LHCN-M2 (cell line): ENCODE data around the gene TPK1. TPM values are rescaled to one million over a fixed set of nuclear protein-coding genes. Genes with fewer than 3 reads are reported as not detected.

Experiments used
- DNase-seq: peaks from one replicate; pipeline ENCODE4 v3.0.0-alpha.2; 2012; ENCODE audit warnings: low read depth
- polyA plus RNA-seq: library from polyadenylated mRNA; unstranded; fragments of >200 nt; gene quantifications from one replicate; pipeline ENCODE4 v1.2.1, GENCODE V29; 2012; ENCODE audit warnings: missing spikeins
- total RNA-seq: library from RNA; depleted of rRNA; stranded (reverse); fragments of >200 nt; gene quantifications from 2 replicates; pipeline ENCODE4 v1.2.3, GENCODE V29; 2014; rRNA removed

Gene TPK1
- 1.5 and 2.3 TPM in 2 replicates for total RNA-seq
- 2.3 TPM for polyA plus RNA-seq

DNA sequence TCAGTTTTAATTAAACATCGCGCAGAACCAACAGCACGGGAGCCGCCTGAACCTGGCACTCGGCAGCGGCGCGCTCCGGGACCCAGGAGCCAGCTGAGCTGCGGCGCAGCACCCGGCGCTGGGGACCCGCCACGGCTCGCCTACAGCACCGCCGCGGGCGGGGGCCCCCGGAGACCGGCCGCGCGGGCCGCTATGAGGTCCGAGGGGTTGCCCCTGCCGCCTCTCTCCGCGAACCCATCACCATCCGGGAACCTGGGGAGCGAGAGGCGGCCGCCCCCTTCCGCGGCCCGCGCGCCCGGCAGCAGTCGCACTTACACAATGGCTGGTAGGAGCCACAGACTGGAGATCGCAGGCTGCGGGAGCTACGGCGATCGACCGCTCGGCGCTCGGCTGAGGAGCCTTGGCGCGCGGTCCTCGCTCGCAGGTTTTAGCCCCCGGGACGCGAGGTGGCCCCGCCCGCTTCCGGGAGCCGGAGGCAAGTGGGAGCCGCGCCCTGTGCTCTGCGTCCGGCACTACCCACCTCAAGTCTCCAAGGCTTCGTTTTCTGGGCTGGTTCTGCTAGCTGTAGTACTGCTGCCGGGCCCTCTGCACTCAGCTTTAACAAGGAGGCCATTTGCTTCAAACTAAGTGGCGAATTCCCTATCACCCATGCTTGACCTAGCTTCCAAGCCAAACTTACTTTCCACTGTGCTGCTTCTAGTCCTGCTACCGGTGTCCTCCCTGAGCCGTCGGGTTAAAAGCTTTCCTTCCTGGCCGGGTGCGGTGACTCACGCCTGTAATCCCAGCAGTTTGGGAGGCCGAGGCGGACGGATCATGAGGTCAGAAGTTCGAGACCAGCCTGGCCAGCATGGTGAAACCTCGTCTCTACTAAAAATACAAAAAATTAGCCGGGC is at the start of gene TPK1:
TPK1 (minus strand) TSS at position 402 of the 893 bp plus-strand sequence. CDS start 451 bp downstream, outside the sequence.
- DNase-seq, result peak; percentile 88

DNA sequence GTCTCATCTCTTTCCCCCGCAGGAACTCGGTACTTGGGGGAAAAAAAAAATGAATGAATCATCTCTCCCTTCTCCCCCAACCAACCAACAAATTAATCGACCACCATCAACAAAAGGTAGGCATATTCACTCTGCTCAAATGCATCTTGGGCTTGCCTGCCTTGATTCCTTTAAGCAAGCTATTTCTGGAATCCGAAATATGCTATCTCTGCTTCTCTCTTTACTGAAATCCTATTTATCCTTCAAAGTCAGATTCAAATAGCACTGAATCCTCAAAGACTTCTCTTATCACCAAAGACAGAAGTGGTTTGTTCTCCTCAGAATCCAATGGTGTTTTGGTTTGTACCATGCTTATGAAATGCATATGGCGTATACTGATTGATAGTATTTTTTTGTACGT is 49.6 kb upstream of the TPK1 start:
- no peak for DNase-seq

DNA sequence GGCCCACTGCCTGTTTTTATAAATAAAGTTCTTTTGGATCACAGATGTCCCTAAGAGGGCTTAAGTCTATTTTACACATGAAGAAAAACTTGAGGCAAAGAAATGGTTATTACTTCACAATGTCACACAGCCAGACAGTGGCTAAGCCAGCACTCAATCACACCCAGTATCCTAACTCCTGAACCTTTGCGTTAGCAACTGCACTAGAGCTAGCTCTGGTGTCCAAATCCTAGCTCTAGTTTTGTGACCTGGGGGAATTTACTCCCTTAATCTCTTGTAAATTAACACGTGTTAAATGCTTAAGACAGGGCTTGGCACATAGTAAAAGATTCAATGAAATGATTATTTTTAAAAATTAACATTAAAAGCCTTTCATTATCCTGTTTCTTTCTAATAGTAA is 49.0 kb upstream of the TPK1 start:
- DNase-seq, result no peak

DNA sequence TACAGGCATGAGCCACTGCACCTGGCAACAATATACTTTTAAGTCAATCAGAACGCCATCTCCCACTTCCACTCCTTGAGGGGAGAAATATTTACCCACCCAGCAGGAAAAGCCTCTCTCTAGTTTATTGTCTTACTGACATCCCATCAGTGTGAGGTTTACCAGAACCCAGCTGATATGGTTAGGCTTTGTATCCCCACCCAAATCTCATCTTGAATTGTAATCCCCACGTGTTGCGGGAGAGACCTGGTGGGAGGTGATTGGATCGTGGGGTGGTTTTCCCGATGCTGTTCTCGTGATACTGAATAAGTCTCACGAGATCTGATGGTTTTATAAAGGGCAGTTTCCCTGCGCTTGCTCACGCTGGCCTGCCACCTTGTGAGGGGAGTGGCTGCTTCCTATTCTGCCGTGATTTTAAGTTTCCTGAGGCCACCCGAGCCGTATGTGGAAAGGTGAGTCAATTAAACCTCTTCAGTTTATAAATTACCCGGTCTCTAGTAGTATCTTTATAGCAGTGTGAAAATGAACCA is 37.5 kb upstream of the TPK1 start:
- DNase-seq, result no peak

DNA sequence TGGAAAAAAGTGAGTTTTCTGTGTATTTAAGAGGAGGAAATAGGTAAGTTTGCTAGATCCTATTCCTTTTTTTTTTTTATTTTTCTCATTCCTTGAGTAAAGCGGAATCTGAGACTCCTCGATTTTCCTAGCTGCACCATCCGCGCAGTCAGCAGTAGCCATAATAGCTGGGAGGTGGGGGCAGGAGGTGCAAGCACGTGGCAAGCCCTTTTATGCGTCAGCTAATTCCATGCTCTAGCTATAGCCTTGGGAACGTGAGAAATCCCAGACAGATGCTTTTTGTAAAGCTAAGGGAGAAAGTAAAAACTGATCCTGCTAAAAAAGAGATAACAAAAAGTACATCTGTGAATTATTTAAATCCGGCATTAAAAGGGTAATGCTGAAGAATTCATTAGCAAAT is 33.2 kb upstream of the TPK1 start:
- no peak for DNase-seq

DNA sequence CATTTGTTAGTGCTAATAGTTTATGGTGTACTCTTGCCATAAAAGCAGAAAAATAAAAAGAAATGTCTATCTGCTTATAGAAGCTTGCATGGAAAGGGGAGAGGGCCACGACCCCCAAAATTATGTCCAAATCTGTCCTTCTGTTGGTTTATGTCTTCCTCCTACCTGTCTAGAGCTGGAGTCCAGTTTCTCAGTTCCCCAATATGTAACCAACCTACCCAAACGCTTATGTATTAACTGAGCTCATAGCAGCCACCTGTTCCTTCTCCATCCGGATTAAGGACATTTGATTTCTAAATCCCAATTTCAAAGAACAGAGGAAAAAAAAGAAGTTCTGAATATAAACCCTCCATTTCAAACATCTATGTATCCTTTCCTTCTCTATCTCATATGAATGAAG is 30.3 kb upstream of the TPK1 start:
- DNase-seq, result no peak

DNA sequence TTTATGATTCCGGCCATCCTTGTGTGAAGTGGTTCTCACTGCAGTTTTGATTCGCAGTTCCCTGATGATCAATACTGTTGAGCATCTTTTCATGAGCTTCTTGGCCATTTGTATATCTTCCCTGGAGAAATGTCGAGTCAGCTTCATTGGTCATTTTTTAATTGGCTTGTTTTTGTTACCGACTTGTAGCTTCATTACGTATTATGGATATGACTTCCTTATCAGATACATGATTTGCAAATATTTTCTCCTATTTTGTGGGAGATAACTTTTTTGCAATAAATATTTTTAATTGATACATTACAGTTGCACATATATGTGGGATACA is 27.4 kb upstream of the TPK1 start:
- DNase-seq, result no peak

DNA sequence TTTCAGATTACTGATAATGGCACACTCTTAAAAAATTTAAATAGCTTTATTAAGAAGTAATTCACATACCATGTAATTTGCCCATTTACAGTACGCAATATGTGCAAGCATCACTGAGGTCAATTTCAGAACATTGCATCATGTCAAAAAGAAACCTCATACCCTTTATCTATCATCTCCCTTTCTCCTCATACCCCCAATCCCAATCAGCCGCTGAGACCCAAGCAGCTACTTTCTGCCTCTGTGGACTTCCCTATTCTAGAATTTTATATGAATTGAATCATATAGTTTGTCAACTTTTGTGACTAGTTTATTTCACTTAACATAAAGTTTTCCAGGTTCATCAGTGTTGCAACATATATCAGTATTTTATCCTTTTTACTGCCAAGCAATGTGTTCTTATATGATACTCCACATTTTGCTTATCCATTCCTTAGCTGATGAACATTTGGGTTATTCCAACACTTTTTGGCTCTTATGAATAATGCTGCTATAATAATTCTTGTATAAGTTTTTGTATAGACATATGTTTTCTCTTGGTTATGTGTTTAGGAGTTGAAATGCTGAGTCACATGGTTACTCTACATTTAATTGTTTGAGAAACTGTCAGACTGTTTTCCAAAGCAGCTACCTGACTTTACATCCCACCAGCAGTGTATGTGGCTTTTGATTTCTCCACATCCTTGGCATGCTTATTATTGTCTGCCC is 26.9 kb upstream of the TPK1 start:
- no peak for DNase-seq

DNA sequence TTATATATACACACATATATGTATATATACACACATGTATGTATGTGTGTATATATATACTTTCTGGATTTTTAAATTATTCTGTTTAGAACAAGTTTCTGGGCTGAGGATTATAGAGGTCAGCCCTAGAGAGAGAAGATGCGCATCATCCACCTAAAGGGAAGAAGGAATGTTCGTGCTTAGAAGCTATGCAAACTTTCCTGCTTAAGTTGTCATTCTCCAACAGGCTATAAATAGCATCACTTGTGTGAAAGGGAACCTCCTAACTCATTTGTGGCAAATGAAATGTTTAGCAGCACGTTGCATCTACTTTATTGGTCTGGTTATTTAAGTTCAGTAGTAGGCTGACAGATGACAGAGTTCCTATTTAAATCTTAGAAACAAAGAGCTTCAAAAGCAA is 23.9 kb upstream of the TPK1 start:
- no peak for DNase-seq

DNA sequence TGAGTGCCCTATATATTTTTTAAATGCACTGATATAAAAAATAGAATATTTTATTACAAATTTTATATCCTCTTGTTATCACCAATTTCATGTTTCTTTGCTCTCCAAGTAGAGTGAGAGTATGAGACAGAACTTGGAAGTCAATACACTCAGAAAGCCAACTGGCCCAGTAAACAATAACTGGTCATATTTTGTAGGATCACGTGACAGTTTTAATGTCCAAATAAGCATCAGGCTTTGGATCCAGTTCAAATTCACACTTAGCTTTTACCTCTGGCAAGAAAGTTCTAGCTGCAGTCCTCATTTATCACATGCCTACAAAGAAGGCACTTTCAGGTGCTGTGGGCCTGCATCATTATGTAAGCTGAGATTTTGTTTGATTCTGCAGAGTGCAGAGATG is 21.6 kb upstream of the TPK1 start:
- no peak for DNase-seq

DNA sequence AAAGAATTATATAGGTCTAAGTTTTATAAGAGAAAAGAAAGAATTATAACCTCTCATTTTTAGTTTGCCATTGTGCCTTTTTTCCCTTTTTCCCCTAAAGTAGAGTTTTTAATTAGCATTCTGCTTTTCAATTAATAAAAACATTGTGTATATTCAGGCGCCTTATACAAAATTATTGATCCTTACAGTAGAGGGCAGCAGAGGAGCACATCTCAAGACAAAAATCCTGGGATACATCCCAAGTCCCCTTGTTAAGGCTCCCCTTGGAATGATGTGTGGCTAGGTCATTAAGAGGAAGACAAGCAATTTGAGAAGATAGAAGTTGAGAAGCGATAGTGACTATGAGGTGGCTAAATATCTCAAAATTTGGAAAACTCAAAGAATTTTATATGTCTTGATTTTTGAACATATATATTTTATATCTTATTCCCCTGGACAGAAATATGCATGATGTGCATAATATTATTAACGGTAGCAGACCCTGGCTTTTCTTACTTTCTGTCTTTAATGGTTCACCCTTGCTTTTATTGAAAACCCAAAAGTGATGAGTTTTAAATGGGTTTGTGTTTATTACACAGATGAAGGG is 19.1 kb upstream of the TPK1 start:
- peak; percentile 31 for DNase-seq

DNA sequence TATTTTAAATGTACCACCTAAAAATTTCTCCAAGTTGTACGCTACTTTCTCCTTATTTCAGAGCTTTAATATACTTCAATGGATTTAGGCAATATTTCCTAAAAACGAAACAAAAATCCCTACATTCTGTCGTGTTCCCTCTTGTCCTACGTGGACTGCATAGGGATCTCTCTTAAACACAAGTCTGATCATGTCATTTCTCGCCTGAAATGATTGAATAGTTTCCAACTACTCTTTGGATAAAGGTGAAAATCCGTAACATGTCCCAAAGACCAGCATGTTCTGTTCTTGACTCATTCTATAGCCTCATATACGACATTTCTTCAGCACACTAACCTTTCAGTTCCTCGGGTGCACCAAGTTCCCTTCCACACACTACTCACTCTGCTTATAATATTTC is 17.7 kb upstream of the TPK1 start:
- no peak for DNase-seq

DNA sequence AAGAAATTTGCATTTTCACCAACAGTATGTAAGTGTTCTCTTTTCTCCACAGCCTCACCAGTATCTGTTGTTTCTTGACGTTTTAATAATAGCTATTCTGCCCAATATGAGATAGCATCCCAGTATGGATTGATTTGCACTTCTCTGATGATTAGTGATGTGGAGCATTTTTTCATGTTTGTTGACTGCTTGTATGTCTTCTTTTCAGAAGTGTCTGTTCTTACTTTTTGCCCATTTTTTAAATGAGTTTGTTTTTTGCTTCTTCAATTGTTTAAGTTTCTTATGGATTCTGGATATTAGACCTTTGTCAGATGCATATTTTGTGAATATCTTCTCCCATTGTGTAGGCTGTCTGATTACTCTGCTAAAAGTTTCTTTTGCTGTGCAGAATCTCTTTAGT is 12.2 kb upstream of the TPK1 start:
- DNase-seq, result no peak

DNA sequence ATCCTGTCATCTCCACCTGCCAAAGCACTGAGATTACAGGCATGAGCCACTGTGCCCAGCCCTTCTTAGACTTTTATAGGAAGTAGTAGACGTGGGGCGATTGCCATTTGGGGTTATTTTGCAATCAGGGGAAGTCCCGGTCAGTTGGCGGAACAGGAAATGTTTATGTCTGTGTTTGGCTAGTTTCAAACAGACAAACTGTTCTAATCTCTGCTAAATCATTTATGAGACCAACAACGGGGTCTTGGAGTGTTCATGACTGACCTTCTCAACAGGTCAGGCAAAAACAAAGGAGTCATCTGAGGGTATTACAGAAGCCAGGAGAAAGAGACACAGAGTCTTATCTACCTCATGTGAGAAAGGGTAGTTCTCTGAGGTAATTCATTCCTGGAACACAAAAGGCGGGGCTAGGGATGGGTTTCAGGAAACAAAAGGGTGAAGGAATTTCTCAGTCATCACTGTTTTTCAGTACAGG is 6.6 kb upstream of the TPK1 start:
- no peak for DNase-seq

DNA sequence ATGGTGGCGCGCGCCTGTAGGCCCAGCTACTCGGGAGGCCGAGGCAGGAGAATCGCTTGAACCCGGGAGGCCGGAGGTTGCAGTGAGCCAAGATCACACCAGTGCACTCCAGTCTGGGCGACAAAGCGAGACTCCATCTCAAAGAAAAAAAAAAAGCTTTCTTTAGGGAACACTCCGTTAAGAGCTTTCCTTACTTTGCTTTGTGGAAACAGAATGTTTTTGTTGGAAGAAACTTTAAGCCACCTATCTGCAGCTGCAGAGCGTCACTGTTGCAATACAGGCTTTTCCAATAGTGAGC is 641 bp upstream of the TPK1 start:
- DNase-seq, result no peak

DNA sequence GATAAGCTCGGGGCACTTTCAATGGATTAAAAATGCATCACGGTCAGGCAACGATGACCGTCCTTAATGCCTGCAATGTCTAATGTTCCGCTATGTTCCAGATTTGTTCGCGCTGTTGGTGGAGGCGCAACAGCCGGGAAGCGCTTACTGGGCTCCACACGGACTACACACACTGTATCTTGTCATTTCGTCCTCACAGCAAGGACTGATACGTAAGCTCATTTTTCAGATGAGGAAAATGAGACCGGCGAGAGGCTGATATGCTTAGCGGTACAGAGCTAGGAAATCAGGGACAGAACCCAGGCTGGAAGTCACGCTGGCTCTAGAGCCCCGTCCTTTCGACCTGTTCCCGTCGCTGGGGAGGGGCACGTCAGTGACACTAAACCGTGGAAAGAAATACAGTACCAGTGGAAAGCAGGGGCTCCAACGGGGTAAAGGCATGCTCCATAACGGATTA is 670 bp downstream of the TPK1 start:
- DNase-seq, result peak; percentile 51

DNA sequence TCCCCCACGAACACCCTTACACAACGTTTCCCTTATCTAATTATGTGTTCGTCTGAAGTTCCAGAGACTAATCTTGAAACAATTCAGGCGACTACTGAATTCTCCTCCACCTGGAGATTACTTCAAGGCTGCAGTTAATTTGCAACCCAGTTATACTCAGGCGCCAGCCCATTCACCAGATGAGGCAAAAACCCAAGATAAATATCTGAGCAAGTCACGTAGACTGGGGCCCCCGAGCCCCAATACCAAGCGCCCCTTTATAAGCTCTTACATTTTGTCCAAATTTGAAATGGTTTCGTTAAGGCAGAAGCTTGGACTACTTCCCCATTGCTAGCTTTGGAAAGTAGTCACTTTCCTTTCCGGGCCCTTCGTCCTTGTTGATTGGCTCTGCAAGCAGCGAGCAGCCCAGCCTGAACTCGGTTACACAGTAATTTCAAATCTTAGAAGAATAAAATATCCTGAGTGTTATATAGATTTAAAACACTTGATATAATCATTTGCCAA is 1.2 kb downstream of the TPK1 start:
- DNase-seq, result no peak

DNA sequence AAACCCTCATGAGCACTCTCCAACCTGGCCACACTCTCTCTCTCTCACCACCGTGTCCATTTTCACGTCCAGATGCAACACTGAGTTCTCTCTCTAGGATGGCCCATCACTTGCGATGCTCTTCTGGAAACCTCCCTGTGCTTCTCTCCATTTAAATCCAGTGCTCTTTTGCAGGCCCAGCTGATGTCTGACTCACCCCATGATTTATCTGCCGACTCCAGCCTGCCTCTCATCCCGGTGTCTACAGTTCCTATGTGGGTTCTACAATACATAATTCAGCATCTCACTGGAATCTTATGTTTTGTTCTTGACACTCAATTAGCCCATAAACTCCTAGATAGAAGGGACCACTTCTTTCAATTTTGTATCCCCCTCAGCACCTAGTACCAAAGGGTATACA is 5.0 kb downstream of the TPK1 start:
- DNase-seq, result peak; percentile 21

DNA sequence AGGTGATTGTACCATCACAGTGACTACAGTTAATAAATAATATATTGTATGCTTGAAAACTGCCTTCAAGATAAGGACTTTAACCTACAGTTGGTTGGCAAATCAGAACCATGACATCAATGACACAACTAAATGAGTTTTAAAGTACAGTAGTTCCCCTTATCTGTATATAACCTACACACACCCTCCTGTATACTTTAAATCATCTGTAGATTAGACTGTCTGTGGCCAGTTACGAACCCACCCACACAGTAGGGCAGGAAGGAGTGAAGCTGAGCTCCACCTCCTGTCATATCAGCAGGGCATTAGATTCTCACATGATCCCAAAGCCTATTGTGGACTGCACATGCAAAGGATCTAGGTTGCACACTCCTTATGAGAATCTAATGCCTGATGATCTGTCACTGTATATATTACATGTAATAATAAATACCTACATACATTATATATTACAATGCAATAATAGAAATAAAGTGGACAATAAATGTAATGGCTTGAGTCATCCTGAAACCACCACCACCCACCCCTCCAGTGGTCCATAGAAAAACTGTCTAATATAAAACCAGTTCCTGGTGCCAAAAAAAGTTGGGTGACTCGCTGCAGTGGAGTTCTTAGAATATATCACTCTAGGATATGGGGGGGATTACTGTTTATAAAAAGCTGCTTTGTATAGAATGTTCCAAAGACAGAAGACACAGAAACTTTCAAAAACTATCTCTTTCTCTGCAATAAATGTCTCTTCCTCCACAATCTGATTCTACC is 5.6 kb downstream of the TPK1 start:
- no peak for DNase-seq

DNA sequence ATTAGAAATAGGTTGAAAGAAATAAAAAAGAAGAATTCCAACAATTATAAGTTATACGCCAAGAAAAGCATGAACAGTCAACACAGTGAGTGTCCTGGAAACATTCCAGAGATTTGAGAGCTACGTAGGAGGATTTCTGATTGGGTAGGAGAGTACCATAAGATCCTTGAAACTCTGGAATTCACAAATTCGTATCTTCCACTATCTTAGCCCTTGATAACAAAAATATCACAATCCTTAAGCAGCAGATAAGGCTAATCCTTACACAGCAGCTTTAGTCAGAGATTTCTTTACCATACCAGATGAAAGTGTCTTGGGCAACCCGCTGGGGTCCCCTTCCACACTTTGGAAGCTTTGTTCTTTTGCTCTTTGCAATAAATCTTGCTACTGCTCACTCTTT is 8.2 kb downstream of the TPK1 start:
- peak; percentile 50 for DNase-seq

DNA sequence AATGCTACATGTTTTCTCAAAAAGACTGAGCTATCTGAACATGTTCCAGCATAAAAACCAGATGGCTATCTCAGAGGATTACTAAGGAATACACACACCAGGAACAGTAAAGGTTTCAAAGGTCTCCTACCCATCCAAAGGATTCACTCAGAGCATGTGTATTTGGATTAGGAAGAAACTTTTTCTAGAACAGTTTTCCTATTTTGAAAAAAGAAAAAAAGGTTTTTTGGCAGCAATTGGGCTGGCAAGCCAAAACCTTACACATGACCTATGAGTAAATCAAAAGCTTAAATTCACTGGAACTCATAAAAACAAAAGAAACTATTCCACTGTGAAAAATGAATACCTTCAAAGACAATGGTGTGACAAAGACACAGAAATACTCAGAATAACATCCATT is 9.6 kb downstream of the TPK1 start:
- DNase-seq, result no peak

DNA sequence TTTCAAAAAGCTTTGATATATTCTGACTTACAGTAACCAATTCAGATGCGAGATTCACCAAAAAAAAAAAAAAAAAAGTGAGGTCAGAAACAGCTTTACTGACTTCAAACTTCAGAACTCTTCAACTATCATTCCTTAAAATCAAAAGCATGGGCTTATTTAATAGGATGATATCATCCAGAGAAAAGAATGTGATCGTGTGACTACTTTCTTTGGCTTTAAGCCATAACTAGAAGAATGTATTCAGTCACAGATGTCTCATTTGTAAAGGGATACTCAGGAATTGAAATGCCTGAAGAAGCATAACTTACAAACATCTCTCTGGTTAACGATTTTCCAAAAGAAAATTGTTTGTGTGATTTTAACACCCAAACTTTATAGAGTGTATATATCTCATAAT is 11.5 kb downstream of the TPK1 start:
- peak; percentile 76 for DNase-seq
